Measurements from ENCODE around the gene DMD. TPM values are rescaled to one million over a fixed set of nuclear protein-coding genes. Genes with fewer than 3 reads are reported as not detected.

DMD gene
- total RNA-seq, 3 donors from 2014 or later (not counting 1 experiment from before 2014, with no cell fraction given) = not detected

GRCh38 chrX:33198561-33199279 is 12.6 kb downstream of the DMD start:
- H3K27ac ChIP-seq (ENCODE audit: low read length) = no peak overlapping the region
- Mint-ChIP-seq H3K27me3 (ENCODE audit: low read depth in 2 of 2) (no peaks in the 10 kb centered on the region), H3K9me3 (peaks cover 8 to 13% of the 10 kb centered on the region in 2 donors), H3K4me3 (no peak overlapping the region), H3K27ac (no peak overlapping the region), H3K36me3 (no peaks in the 10 kb centered on the region), H3K4me1 (no peaks in the 10 kb centered on the region)
- no peaks in the 10 kb centered on the region for H3K4me1 ChIP-seq (ENCODE audit: control insufficient read depth, insufficient read depth, low read length)
- no peak for TF ChIP-seq CTCF (IDR thresholded peaks at IDR 0.05)
- H3K36me3 ChIP-seq (ENCODE audit: control insufficient read depth, insufficient read depth, low read length) = no peaks in the 10 kb centered on the region
- WGBS (ENCODE audit: insufficient coverage) = 75% methylated on average over 3 of the region's 8 CpGs
- no peak for ATAC-seq
- intact Hi-C loops (cut with micrococcal nuclease) = no loop called here
- no peaks in the 10 kb centered on the region for H3K9me3 ChIP-seq (ENCODE audit: control insufficient read depth, insufficient read depth, low read length)
- no peak overlapping the region for H3K4me3 ChIP-seq (ENCODE audit: low read length)
- no peaks in the 10 kb centered on the region for H3K27me3 ChIP-seq (ENCODE audit: control insufficient read depth, insufficient read depth, low read length)
- DNase-seq = no peak

GRCh38 chrX:33195698-33196097 is 15.7 kb downstream of the DMD start:
- Histone ChIP-seq H3K27ac (ENCODE audit: low read length) (no peak overlapping the region), H3K4me1 (ENCODE audit: control insufficient read depth, insufficient read depth, low read length) (no peaks in the 10 kb centered on the region), H3K27me3 (ENCODE audit: control insufficient read depth, insufficient read depth, low read length) (no peaks in the 10 kb centered on the region), H3K4me3 (ENCODE audit: low read length) (no peak overlapping the region), H3K36me3 (ENCODE audit: control insufficient read depth, insufficient read depth, low read length) (no peaks in the 10 kb centered on the region), H3K9me3 (ENCODE audit: control insufficient read depth, insufficient read depth, low read length) (no peaks in the 10 kb centered on the region)
- Mint-ChIP-seq H3K4me3 (no peak overlapping the region), H3K27me3 (ENCODE audit: low read depth in 2 of 2) (no peaks in the 10 kb centered on the region), H3K4me1 (no peaks in the 10 kb centered on the region), H3K27ac (no peak overlapping the region), H3K36me3 (no peaks in the 10 kb centered on the region), H3K9me3 (peaks cover 4 to 11% of the 10 kb centered on the region in 2 donors)
- ATAC-seq (no peak), DNase-seq (no peak)
- WGBS (ENCODE audit: insufficient coverage) = no CpG with 5 or more reads among the region's 1 CpG
- no peak for TF ChIP-seq CTCF (IDR thresholded peaks at IDR 0.05)
- intact Hi-C loops (cut with micrococcal nuclease) = no loop called here

- no peaks in the 10 kb centered on the region for H3K27me3 Mint-ChIP-seq (ENCODE audit: low read depth in 2 of 2)
- Histone ChIP-seq H3K27ac (ENCODE audit: low read length) (no peak overlapping the region), H3K4me3 (ENCODE audit: low read length) (no peak overlapping the region), H3K4me1 (ENCODE audit: control insufficient read depth, insufficient read depth, low read length) (no peaks in the 10 kb centered on the region), H3K36me3 (ENCODE audit: control insufficient read depth, insufficient read depth, low read length) (no peaks in the 10 kb centered on the region), H3K9me3 (ENCODE audit: control insufficient read depth, insufficient read depth, low read length) (no peaks in the 10 kb centered on the region), H3K27me3 (ENCODE audit: control insufficient read depth, insufficient read depth, low read length) (no peaks in the 10 kb centered on the region)
- no peak overlapping the region for H3K27ac Mint-ChIP-seq
- H3K36me3 Mint-ChIP-seq = no peaks in the 10 kb centered on the region
- no peak for ATAC-seq
- no peak overlapping the region for H3K4me3 Mint-ChIP-seq
- intact Hi-C loops (cut with micrococcal nuclease) = no loop called here
- H3K9me3 Mint-ChIP-seq = peaks cover 4 to 11% of the 10 kb centered on the region in 2 donors
- no peaks in the 10 kb centered on the region for H3K4me1 Mint-ChIP-seq
- WGBS (ENCODE audit: insufficient coverage) = 29% methylated on average over 1 of the region's 1 CpG
- no peak for DNase-seq
- no peak for TF ChIP-seq CTCF (IDR thresholded peaks at IDR 0.05)
Measured at GRCh38 chrX:33194876-33195433, 16.4 kb downstream of the DMD start.

Data from natural killer cell (primary cell).